Stomach (tissue), 9 donors: ENCODE measurements around the gene ASPDH. TPM values are rescaled to one million over a fixed set of nuclear protein-coding genes. Genes with fewer than 3 reads are reported as not detected.
"Not testable (repeated sequence)": the region's sequence is repeated elsewhere in the genome, so short reads cannot be mapped to it uniquely, and the experiment has no call there.

ENCODE experiments used
- DNase-seq, 2 donors: peaks; one replicate each; pipeline versions ENCODE4 v3.0.0 to v3.0.0-alpha.2; 2013 to 2019
- H3K27ac ChIP-seq, 5 donors: fragments of 200-600 bp in 4 of 5; sonication (generic) in 4 of 5; one replicate each; pipeline ENCODE4 v1.5.1; 2013 to 2019; ENCODE audit warnings: mild to moderate bottlenecking in 1 of 5, moderate library complexity in 1 of 5
- H3K27me3 ChIP-seq, 3 donors: fragments of 200-600 bp; sonication (generic); one replicate each; pipeline ENCODE4 v1.5.1; 2017 to 2019; ENCODE audit warnings: mixed run types in 1 of 3
- H3K36me3 ChIP-seq, 4 donors: fragments of 200-600 bp; sonication (generic); 1 replicate in 3 of 4; 2 replicates in 1 of 4; pipeline ENCODE4 v1.5.1; 2016 to 2019
- H3K4me1 ChIP-seq, 4 donors: fragments of 200-600 bp; sonication (generic); one replicate each; pipeline ENCODE4 v1.5.1; 2016 to 2019
- H3K4me3 ChIP-seq, 4 donors: fragments of 200-600 bp; sonication (generic) in 3 of 4; one replicate each; pipeline ENCODE4 v1.5.1; 2016 to 2019; ENCODE audit warnings: mild to moderate bottlenecking in 1 of 4
- H3K9me3 ChIP-seq, 4 donors: fragments of 200-600 bp; sonication (generic); one replicate each; pipeline ENCODE4 v1.5.1; 2016 to 2019
- CTCF ChIP-seq, 7 experiments: fragments of 450-650 bp in 4 of 7; fragments of 200-600 bp in 3 of 7; sonication (generic) in 3 of 7; IDR thresholded peaks; one replicate each; pipeline ENCODE4 v1.5.1; 2016 to 2019; ENCODE audit warnings: antibody characterized with exemption in 7 of 7, control low read depth in 2 of 7, mild to moderate bottlenecking in 1 of 7
- EP300 ChIP-seq: sonication (generic); formaldehyde crosslinking; IDR thresholded peaks from one replicate; pipeline ENCODE4 v1.6.1; 2017; ENCODE audit warnings: antibody characterized with exemption
- POLR2A ChIP-seq, 4 donors: fragments of 450-650 bp; IDR thresholded peaks; one replicate each; pipeline ENCODE4 v1.6.1; 2016; ENCODE audit warnings: antibody characterized with exemption in 4 of 4, control low read depth in 2 of 4, mild to moderate bottlenecking in 1 of 4, moderate library complexity in 1 of 4
- POLR2AphosphoS5 ChIP-seq, 3 donors: sonication (generic); formaldehyde crosslinking; IDR thresholded peaks; one replicate each; pipeline ENCODE4 v1.6.1; 2016; ENCODE audit warnings: antibody characterized with exemption in 3 of 3
- WGBS, 5 donors: extraction: QIAGEN DNeasy Blood & Tissue Kit in 3 of 5; methylation state at CpG; one replicate each; pipeline versions ENCODE4 v1.1.5 to v1.1.7; 2013 to 2018; 5-methylcytosine and 5-hydroxymethylcytosine counted together
- intact Hi-C: fragments of 100-400 bp; cut with DNase I; formaldehyde crosslinking; loops from one replicate; pipeline ENCODE4 v1.15.1; 2023; ENCODE audit warnings: low total_unique reads
- polyA plus RNA-seq, 3 donors: library from polyadenylated mRNA; stranded (reverse); fragments of 200-250 nt; gene quantifications; one replicate each; pipeline ENCODE4 v1.2.3, GENCODE V29; 2013
- total RNA-seq, 5 donors: library from RNA; depleted of rRNA; stranded (reverse); fragments of >200 nt; gene quantifications; one replicate each; pipeline versions ENCODE4 v1.1.0 to v1.2.3, GENCODE V29; 2014 to 2016
- donor health status: healthy with polysubstance abuse.
- donor health status: Bipolar disorder and iron deficiency.
- donor health status: healthy.

The ASPDH gene
- total and polyA plus RNA-seq, 8 donors, result not detected

GRCh38 chr19:50475736-50476223, 37.9 kb downstream of the ASPDH start:
- Histone ChIP-seq H3K9me3 (no peaks in the 10 kb centered on the region), H3K27ac (peak overlapping the region; percentile 40 to 90 (median 89)), H3K4me3 (peak overlapping the region; percentile 86 to 97 (median 94)), H3K4me1 (peaks cover 12 to 29% (median 20%) of the 10 kb centered on the region in 4 donors), H3K27me3 (no peaks in the 10 kb centered on the region), H3K36me3 (peaks cover 20 to 29% (median 27%) of the 10 kb centered on the region in 4 donors)
- no peak for DNase-seq
- TF ChIP-seq EP300 (peak; percentile 39), CTCF (IDR thresholded peaks at IDR 0.05) (no peak), POLR2A (IDR thresholded peaks at IDR 0.05) (no peak), POLR2AphosphoS5 (IDR thresholded peaks at IDR 0.05) (no peak)
- WGBS, 5 donors, result 68 to 78% (median 75%) methylated on average over 27 to 29 of the region's 29 CpGs
- intact Hi-C loops, result no loop called here

GRCh38 chr19:50475101-50475568, 38.6 kb downstream of the ASPDH start:
- DNase-seq, result no peak
- peaks cover 12 to 29% (median 20%) of the 10 kb centered on the region in 4 donors for H3K4me1 ChIP-seq
- no peaks in the 10 kb centered on the region for H3K27me3 ChIP-seq
- H3K36me3 ChIP-seq, result peaks cover 14 to 23% (median 20%) of the 10 kb centered on the region in 4 donors
- H3K9me3 ChIP-seq, result no peaks in the 10 kb centered on the region
- peak overlapping the region in 1 of 5 donors; percentile 89 for H3K27ac ChIP-seq
- WGBS, 5 donors, result 66 to 85% (median 80%) methylated on average over 5 to 12 of the region's 12 CpGs
- TF ChIP-seq EP300 (no peak), POLR2A (IDR thresholded peaks at IDR 0.05) (no peak), CTCF (IDR thresholded peaks at IDR 0.05) (no peak), POLR2AphosphoS5 (IDR thresholded peaks at IDR 0.05) (no peak)
- H3K4me3 ChIP-seq, result no peak overlapping the region
- intact Hi-C loops, result no loop called here

- H3K4me3 ChIP-seq, H3K9me3 ChIP-seq, intact Hi-C loops, DNase-seq, H3K27ac ChIP-seq, H3K27me3 ChIP-seq, H3K36me3 ChIP-seq: not testable (repeated sequence)
- WGBS, 5 donors, result 53 to 70% (median 64%) methylated on average over 3 of the region's 3 CpGs
- peaks cover 12 to 21% (median 15%) of the 10 kb centered on the region in 4 donors for H3K4me1 ChIP-seq
These were observed 40.4 kb downstream of the ASPDH start for GRCh38 chr19:50473336-50473735.

GRCh38 chr19:50468818-50469217, 44.9 kb downstream of the ASPDH start:
- no peak for DNase-seq
- Histone ChIP-seq H3K27me3 (peaks cover 0 to 27% (median 0%) of the 10 kb centered on the region in 3 donors), H3K4me3 (no peak overlapping the region), H3K27ac (no peak overlapping the region), H3K9me3 (no peaks in the 10 kb centered on the region), H3K36me3 (no peaks in the 10 kb centered on the region), H3K4me1 (peaks cover 0 to 7% (median 0%) of the 10 kb centered on the region in 4 donors)
- intact Hi-C loops, result no loop called here
- TF ChIP-seq POLR2AphosphoS5 (IDR thresholded peaks at IDR 0.05) (no peak), POLR2A (IDR thresholded peaks at IDR 0.05) (no peak), CTCF (IDR thresholded peaks at IDR 0.05) (no peak), EP300 (no peak)
- WGBS, 5 donors, result 84 to 91% (median 90%) methylated on average over 5 to 6 of the region's 6 CpGs

GRCh38 chr19:50467566-50467965, 46.1 kb downstream of the ASPDH start:
- Histone ChIP-seq H3K36me3 (no peaks in the 10 kb centered on the region), H3K4me1 (peaks cover 0 to 7% (median 0%) of the 10 kb centered on the region in 4 donors), H3K4me3 (no peak overlapping the region), H3K27me3 (peaks cover 0 to 27% (median 0%) of the 10 kb centered on the region in 3 donors), H3K9me3 (no peaks in the 10 kb centered on the region), H3K27ac (no peak overlapping the region)
- 76 to 85% (median 77%) methylated on average over 18 of the region's 18 CpGs for WGBS, 5 donors
- TF ChIP-seq POLR2AphosphoS5 (IDR thresholded peaks at IDR 0.05) (no peak), POLR2A (IDR thresholded peaks at IDR 0.05) (no peak), CTCF (IDR thresholded peaks at IDR 0.05) (no peak), EP300 (no peak)
- no peak for DNase-seq
- intact Hi-C loops, result no loop called here
